ENCODE data around the gene IREB2. TPM values are rescaled to one million over a fixed set of nuclear protein-coding genes. Genes with fewer than 3 reads are reported as not detected.

Gene IREB2
- total RNA-seq, 2 donors from 2014 or later = 52.4 to 59.9 TPM

DNA sequence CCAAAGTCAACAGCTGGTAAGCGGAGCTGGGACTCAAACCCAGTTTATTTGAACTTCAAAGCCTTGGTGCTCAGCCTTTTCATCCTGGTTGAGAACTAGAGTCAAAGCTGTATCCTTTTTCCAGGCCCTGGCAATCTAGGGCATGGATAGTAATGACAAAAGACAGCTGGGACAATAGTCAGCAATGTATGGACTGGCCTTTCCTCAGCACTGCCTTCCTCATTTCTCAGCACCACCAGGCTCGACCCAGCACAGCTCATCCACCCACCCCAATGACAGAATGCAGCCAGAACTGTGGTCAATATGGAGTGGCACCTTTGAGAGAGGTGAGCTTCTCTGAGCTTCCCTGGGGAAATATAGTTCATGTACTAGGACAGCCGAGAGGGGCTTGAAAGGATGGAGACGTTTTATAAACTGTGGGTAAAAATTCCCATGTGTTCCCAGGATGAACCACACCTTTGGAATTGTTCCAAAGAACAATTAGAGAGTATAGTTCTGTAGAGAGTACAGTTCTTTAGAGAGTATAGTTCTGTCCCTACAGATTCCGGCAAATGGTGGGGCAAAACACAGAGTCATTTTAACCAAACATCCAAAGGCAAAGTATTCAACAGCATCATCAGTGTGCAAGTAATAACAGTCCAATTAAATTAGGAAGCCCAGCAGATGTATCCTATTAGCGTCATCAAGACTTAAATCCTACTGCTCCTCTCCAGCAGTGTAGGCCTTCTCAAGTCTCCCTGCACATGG, 30.2 kb upstream of the IREB2 start:
- TF ChIP-seq, protein P1, sequence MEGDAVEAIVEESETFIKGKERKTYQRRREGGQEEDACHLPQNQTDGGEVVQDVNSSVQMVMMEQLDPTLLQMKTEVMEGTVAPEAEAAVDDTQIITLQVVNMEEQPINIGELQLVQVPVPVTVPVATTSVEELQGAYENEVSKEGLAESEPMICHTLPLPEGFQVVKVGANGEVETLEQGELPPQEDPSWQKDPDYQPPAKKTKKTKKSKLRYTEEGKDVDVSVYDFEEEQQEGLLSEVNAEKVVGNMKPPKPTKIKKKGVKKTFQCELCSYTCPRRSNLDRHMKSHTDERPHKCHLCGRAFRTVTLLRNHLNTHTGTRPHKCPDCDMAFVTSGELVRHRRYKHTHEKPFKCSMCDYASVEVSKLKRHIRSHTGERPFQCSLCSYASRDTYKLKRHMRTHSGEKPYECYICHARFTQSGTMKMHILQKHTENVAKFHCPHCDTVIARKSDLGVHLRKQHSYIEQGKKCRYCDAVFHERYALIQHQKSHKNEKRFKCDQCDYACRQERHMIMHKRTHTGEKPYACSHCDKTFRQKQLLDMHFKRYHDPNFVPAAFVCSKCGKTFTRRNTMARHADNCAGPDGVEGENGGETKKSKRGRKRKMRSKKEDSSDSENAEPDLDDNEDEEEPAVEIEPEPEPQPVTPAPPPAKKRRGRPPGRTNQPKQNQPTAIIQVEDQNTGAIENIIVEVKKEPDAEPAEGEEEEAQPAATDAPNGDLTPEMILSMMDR (IDR thresholded peaks at IDR 0.05) = no peak
- Histone ChIP-seq H3K36me3 (no peaks in the 10 kb centered on the region), H3K4me1 (peaks cover 6% of the 10 kb centered on the region), H3K9me3 (no peaks in the 10 kb centered on the region), H3K27me3 (no peaks in the 10 kb centered on the region), H3K9ac (ENCODE audit: low read depth in 2 of 2, low read length in 2 of 2) (no peak overlapping the region), H3K27ac (no peak overlapping the region), H3K4me3 (no peak overlapping the region)
- intact Hi-C loops (cut with DNase I) = no loop called here
- no peak for DNase-seq

DNA sequence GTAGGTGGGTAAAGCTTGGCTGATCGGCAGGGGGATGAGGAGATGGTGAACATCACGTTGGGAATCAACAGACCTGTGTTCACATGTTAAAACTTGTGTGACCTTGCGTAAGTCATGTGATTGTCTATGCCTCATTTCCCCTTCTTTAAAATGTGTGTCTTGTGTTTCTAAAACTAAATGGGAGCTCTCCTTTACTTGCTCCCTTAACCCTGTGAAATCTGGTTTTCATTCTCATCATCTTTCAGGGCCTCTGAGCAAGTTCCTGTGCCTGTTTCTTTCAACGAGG, 29.7 kb upstream of the IREB2 start:
- H3K27ac ChIP-seq = no peak overlapping the region
- DNase-seq = no peak
- H3K36me3 ChIP-seq = no peaks in the 10 kb centered on the region
- TF ChIP-seq, protein P1 (IDR thresholded peaks at IDR 0.05) = no peak
- H3K27me3 ChIP-seq = no peaks in the 10 kb centered on the region
- no peak overlapping the region for H3K9ac ChIP-seq (ENCODE audit: low read depth in 2 of 2, low read length in 2 of 2)
- H3K9me3 ChIP-seq = no peaks in the 10 kb centered on the region
- H3K4me1 ChIP-seq = peaks cover 6% of the 10 kb centered on the region
- intact Hi-C loops (cut with DNase I) = no loop called here
- H3K4me3 ChIP-seq = no peak overlapping the region

DNA sequence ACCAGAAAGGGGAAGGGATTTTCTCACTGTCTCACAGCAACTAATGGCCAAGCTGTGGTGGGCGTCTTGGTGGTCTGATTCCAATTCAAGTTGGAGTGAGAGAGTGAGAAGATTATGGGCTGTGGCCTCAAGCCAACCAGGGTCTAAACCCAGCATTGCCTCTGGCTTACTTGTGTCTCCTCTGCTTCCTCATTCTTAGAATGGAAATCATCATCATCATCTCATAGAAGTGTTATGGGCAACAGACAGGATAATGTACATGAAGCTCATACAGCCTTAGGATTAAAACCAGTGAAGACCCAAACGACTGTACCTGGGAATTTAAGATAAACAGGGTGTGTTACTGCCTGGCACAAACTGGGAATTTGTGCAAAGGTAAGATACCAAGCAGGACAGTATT, 29.1 kb upstream of the IREB2 start:
- Histone ChIP-seq H3K4me3 (no peak overlapping the region), H3K27me3 (no peaks in the 10 kb centered on the region), H3K4me1 (peaks cover 6% of the 10 kb centered on the region), H3K9me3 (no peaks in the 10 kb centered on the region), H3K27ac (no peak overlapping the region), H3K36me3 (no peaks in the 10 kb centered on the region), H3K9ac (ENCODE audit: low read depth in 2 of 2, low read length in 2 of 2) (no peak overlapping the region)
- DNase-seq = no peak
- intact Hi-C loops (cut with DNase I) = no loop called here
- TF ChIP-seq, protein P1 (IDR thresholded peaks at IDR 0.05) = no peak

DNA sequence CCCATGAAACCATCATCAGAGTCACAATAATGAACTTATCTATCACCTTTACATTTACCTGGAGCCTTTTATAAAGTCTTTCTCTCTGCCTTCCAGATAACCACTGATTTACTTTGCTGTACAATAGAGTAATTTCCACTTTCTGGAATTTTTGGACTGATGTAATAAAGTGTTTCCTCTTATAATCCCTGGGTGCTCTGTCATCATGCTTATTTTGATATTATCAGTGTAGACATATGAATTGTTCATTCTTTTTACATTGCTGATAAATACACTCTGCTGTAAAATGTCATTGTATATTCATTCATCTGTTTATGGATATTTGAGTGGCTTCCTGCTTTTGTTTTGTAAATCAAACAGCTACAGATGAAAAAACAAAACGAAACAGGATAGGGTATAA, 27.0 kb upstream of the IREB2 start:
- DNase-seq = no peak
- Histone ChIP-seq H3K27ac (no peak overlapping the region), H3K4me3 (no peak overlapping the region), H3K9me3 (no peaks in the 10 kb centered on the region), H3K4me1 (peaks cover 6% of the 10 kb centered on the region), H3K9ac (ENCODE audit: low read depth in 2 of 2, low read length in 2 of 2) (no peak overlapping the region), H3K27me3 (no peaks in the 10 kb centered on the region), H3K36me3 (no peaks in the 10 kb centered on the region)
- TF ChIP-seq, protein P1 (IDR thresholded peaks at IDR 0.05) = no peak
- intact Hi-C loops (cut with DNase I) = no loop called here

DNA sequence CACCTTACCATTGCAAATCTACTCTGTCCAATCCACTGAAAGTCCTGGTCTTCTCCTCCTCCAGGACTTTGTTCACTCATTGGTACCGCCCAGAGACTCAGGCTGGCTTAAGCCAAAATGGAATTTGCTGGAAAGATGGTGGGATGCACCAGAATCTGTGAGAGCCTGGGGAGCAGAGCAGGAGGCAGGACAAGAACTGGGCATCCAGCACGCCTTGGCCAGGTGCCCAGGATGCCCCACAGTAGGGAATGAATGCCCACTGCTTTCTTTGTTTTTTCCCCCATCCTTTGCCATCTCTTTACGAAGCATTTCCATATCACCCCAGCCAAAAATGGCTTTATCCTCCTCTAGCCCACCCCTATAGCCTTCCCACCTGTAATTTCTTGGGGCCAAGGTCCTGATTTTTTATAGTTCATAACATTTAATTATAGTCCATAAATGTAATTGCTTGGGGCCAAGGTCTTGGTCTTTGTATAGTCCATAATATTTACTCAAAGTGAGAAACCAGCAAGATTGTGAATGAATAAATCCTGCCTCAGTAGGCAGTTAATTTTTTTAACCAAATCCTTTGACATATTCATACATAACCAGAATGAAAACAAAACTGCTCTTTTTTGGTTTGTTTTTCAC, 23.3 kb upstream of the IREB2 start:
- H3K36me3 ChIP-seq = no peaks in the 10 kb centered on the region
- DNase-seq = peak; percentile 46
- H3K9me3 ChIP-seq = no peaks in the 10 kb centered on the region
- H3K4me1 ChIP-seq = no peaks in the 10 kb centered on the region
- H3K9ac ChIP-seq (ENCODE audit: low read depth in 2 of 2, low read length in 2 of 2) = no peak overlapping the region
- H3K27ac ChIP-seq = no peak overlapping the region
- no peaks in the 10 kb centered on the region for H3K27me3 ChIP-seq
- intact Hi-C loops (cut with DNase I) = no loop called here
- no peak overlapping the region for H3K4me3 ChIP-seq
- TF ChIP-seq, protein P1 (IDR thresholded peaks at IDR 0.05) = no peak

Measured in colonic mucosa (tissue), 4 donors.